RCC 7860 (cell line): ENCODE measurements around the gene INS.

Source experiments
- DNase-seq: peaks from one replicate; pipeline ENCODE4 v3.0.0-alpha.2; 2015; ENCODE audit warnings: low spot score
- FAIRE-seq: peaks from 2 replicates; lab custom pipeline; 2012; peaks lifted over from hg19 to GRCh38; lab: Jason Lieb, UNC

Gene INS

GRCh38 chr11:2149864-2150847, 10.9 kb downstream of the INS start:
- FAIRE-seq, result no peak
- peak; percentile 4 for DNase-seq

- no peak for FAIRE-seq
- no peak for DNase-seq
These were observed 11.5 kb downstream of the INS start for GRCh38 chr11:2149460-2149859.

- FAIRE-seq, result no peak
These were observed 12.4 kb downstream of the INS start for GRCh38 chr11:2148595-2148994.

GRCh38 chr11:2147391-2147790, 13.6 kb downstream of the INS start:
- DNase-seq (no peak), FAIRE-seq (no peak)

More at GRCh38 chr11:2148595-2148994, 12.4 kb downstream of the INS start:
- no peak for DNase-seq

GRCh38 chr11:2146051-2146450, 15.0 kb downstream of the INS start:
- no peak for DNase-seq
- FAIRE-seq, result no peak

GRCh38 chr11:2144544-2145248, 16.3 kb downstream of the INS start:
- DNase-seq, result no peak
- no peak for FAIRE-seq

- FAIRE-seq (no peak), DNase-seq (no peak)
These were observed 17.0 kb downstream of the INS start for GRCh38 chr11:2143799-2144543.

GRCh38 chr11:2143477-2143798, 17.6 kb downstream of the INS start:
- FAIRE-seq (no peak), DNase-seq (no peak)

GRCh38 chr11:2142762-2143202, 18.2 kb downstream of the INS start:
- FAIRE-seq (no peak), DNase-seq (peak; percentile 20)

GRCh38 chr11:2142300-2142759, 18.7 kb downstream of the INS start:
- no peak for FAIRE-seq

GRCh38 chr11:2140411-2141400, 20.3 kb downstream of the INS start:
- DNase-seq, result no peak
- FAIRE-seq, result no peak

More at GRCh38 chr11:2142300-2142759, 18.7 kb downstream of the INS start:
- DNase-seq, result no peak

GRCh38 chr11:2139621-2140337, 21.2 kb downstream of the INS start:
- no peak for DNase-seq
- FAIRE-seq, result no peak

- no peak for FAIRE-seq
- DNase-seq, result no peak
These were observed 21.9 kb downstream of the INS start, which contains the start of gene IGF2 for GRCh38 chr11:2139123-2139521. Gene IGF2 (minus strand): TSS chr11:2139389. CDS start chr11:2135523, 3,866 bp downstream.

GRCh38 chr11:2138431-2139122, 22.4 kb downstream of the INS start:
- no peak for FAIRE-seq
- DNase-seq, result no peak

- DNase-seq (no peak), FAIRE-seq (no peak)
These were observed 23.0 kb downstream of the INS start for GRCh38 chr11:2138068-2138430.

- no peak for DNase-seq
- FAIRE-seq, result no peak
These were observed 23.6 kb downstream of the INS start for GRCh38 chr11:2137202-2138067.

- FAIRE-seq (no peak), DNase-seq (no peak)
These were observed 24.1 kb downstream of the INS start for GRCh38 chr11:2136952-2137201.
